Keratinocyte (primary cell): ENCODE data around the gene ALDH3B2. TPM values are rescaled to one million over a fixed set of nuclear protein-coding genes. Genes with fewer than 3 reads are reported as not detected.

Source experiments
- DNase-seq: peaks from one replicate; pipeline ENCODE4 v3.0.0-alpha.2; 2011; ENCODE audit warnings: low read depth, missing footprints, low spot score
- FAIRE-seq: peaks from 2 replicates; lab custom pipeline; 2011; peaks lifted over from hg19 to GRCh38; lab: Jason Lieb, UNC
- H2AFZ ChIP-seq: 2 replicates; pipeline ENCODE4 v1.6.0; 2012; ENCODE audit warnings: low read length, control low read depth, inconsistent platforms; ENCODE audit not compliant: control insufficient read depth
- H3K27ac ChIP-seq: 2 replicates; pipeline ENCODE4 v1.5.1; 2011; ENCODE audit warnings: low read length; ENCODE audit not compliant: control insufficient read depth, insufficient read depth
- H3K27me3 ChIP-seq: 3 replicates; pipeline ENCODE4 v1.6.0; 2011; ENCODE audit warnings: low read length; ENCODE audit not compliant: control insufficient read depth, insufficient read depth; ENCODE audit errors: extremely low read depth
- H3K36me3 ChIP-seq, 2 experiments: 2 replicates in 1 of 2; 3 replicates in 1 of 2; pipeline ENCODE4 v1.5.1; 2011; ENCODE audit warnings: low read length in 2 of 2, mild to moderate bottlenecking in 1 of 2; ENCODE audit not compliant: control insufficient read depth in 2 of 2, insufficient read depth in 2 of 2; ENCODE audit errors: extremely low read depth in 1 of 2
- H3K4me1 ChIP-seq: 3 replicates; pipeline ENCODE4 v1.5.1; 2011; ENCODE audit warnings: low read length; ENCODE audit not compliant: control insufficient read depth, insufficient read depth; ENCODE audit errors: extremely low read depth
- H3K4me2 ChIP-seq: 3 replicates; pipeline ENCODE4 v1.6.0; 2011; ENCODE audit warnings: low read depth, low read length; ENCODE audit not compliant: control insufficient read depth, insufficient read depth; ENCODE audit errors: extremely low read depth
- H3K4me3 ChIP-seq, 3 experiments: fragments of 200-600 bp in 1 of 3; sonication (generic) in 1 of 3; 2 replicates in 2 of 3; 3 replicates in 1 of 3; pipeline ENCODE4 v1.5.1; 2011 to 2016; ENCODE audit warnings: low read length in 3 of 3, mild to moderate bottlenecking in 3 of 3, control low read depth in 2 of 3, inconsistent platforms in 1 of 3, low read depth in 1 of 3, mixed read lengths in 1 of 3, mixed run types in 1 of 3, moderate library complexity in 1 of 3; ENCODE audit not compliant: control insufficient read depth in 2 of 3, insufficient read depth in 2 of 3; ENCODE audit errors: extremely low read depth in 1 of 3
- H3K79me2 ChIP-seq: 2 replicates; pipeline ENCODE4 v1.6.0; 2012; ENCODE audit warnings: low read length; ENCODE audit not compliant: control insufficient read depth, insufficient read depth
- H3K9ac ChIP-seq: 3 replicates; pipeline ENCODE4 v1.6.0; 2011; ENCODE audit warnings: low read length; ENCODE audit not compliant: control insufficient read depth, insufficient read depth; ENCODE audit errors: extremely low read depth
- H3K9me1 ChIP-seq: 3 replicates; pipeline ENCODE4 v1.6.0; 2011; ENCODE audit warnings: low read length; ENCODE audit not compliant: control insufficient read depth, insufficient read depth; ENCODE audit errors: extremely low read depth
- H3K9me3 ChIP-seq: 2 replicates; pipeline ENCODE4 v1.5.1; 2012; ENCODE audit warnings: low read depth, low read length; ENCODE audit not compliant: control insufficient read depth
- H4K20me1 ChIP-seq: 3 replicates; pipeline ENCODE4 v1.6.0; 2011; ENCODE audit warnings: low read length; ENCODE audit not compliant: control insufficient read depth, insufficient read depth; ENCODE audit errors: extremely low read depth
- CTCF ChIP-seq, 3 experiments: IDR thresholded peaks in 1 of 3; conservative IDR thresholded peaks in 1 of 3; optimal IDR thresholded peaks in 1 of 3; 2 replicates in 2 of 3; 3 replicates in 1 of 3; pipeline versions ENCODE3 to v1.5.1; 2011; ENCODE audit warnings: low read length in 3 of 3, mild to moderate bottlenecking in 3 of 3, moderate library complexity in 2 of 3, control low read depth in 1 of 3, inconsistent platforms in 1 of 3; ENCODE audit not compliant: insufficient read depth in 2 of 3; ENCODE audit errors: extremely low read depth in 1 of 3
- EZH2 ChIP-seq: IDR thresholded peaks from one replicate; pipeline ENCODE4 v1.6.1; 2012; ENCODE audit warnings: inconsistent platforms, mild to moderate bottlenecking, low read length, moderate library complexity
- dilution Hi-C: fragments of 300-500 bp; cut with MboI; formaldehyde crosslinking; loops from one replicate; pipeline ENCODE4 v1.7.0; 2020; ENCODE audit warnings: low sequenced_read_pairs; ENCODE audit not compliant: extremely low pct_ligation_motif_present
- polyA plus RNA-seq, 5 experiments: library from polyadenylated mRNA; depleted of rRNA in 3 of 5; stranded (reverse) in 3 of 5; stranded (forward) in 1 of 5; unstranded in 1 of 5; fragments of >200 nt; gene quantifications; 1 replicate in 1 of 5; 2 replicates in 3 of 5; 3 replicates in 1 of 5; pipeline versions ENCODE4 v1.2.1 to v1.2.3, GENCODE V29; 2011 to 2012; ENCODE audit warnings: missing spikeins in 2 of 5, low read depth in 1 of 5, low replicate concordance in 1 of 5

The ALDH3B2 gene
- polyA plus RNA-seq, 1 donor (not counting 4 experiments of a cell fraction or from before 2014, with no cell fraction given) = 0.67 TPM

GRCh38 chr11:67652965-67653845 lies 21.2 kb downstream of the ALDH3B2 start:
- Histone ChIP-seq H3K4me1 (peaks cover 22% of the 10 kb centered on the region), H2AFZ (no peak overlapping the region), H3K9ac (no peak overlapping the region), H3K9me1 (no peaks in the 10 kb centered on the region), H3K4me2 (no peak overlapping the region), H3K4me3 (no peak overlapping the region), H3K36me3 (no peaks in the 10 kb centered on the region), H3K9me3 (no peaks in the 10 kb centered on the region), H3K27ac (no peak overlapping the region), H3K79me2 (no peaks in the 10 kb centered on the region), H3K27me3 (no peaks in the 10 kb centered on the region), H4K20me1 (no peaks in the 10 kb centered on the region)
- TF ChIP-seq EZH2 (no peak), CTCF (optimal IDR thresholded peaks at IDR 0.05 in 1 of 3, IDR thresholded peaks at IDR 0.05 in 1 of 3, conservative IDR thresholded peaks at IDR 0.05 in 1 of 3; ENCODE audit: extremely low read depth in 1 of 3, insufficient read depth in 2 of 3, low read length in 3 of 3) (no peak)
- no peak for DNase-seq
- dilution Hi-C loops = no loop called here
- FAIRE-seq = no peak

GRCh38 chr11:67651976-67652781 lies 22.2 kb downstream of the ALDH3B2 start:
- Histone ChIP-seq H3K27ac (no peak overlapping the region), H4K20me1 (no peaks in the 10 kb centered on the region), H3K9me1 (no peaks in the 10 kb centered on the region), H3K4me1 (peaks cover 15% of the 10 kb centered on the region), H3K4me3 (no peak overlapping the region), H3K36me3 (no peaks in the 10 kb centered on the region), H3K79me2 (no peaks in the 10 kb centered on the region), H3K9me3 (no peaks in the 10 kb centered on the region), H3K4me2 (peak overlapping the region; percentile 2), H3K27me3 (no peaks in the 10 kb centered on the region), H3K9ac (no peak overlapping the region), H2AFZ (no peak overlapping the region)
- peak; percentile 67 for FAIRE-seq
- dilution Hi-C loops = no loop called here
- DNase-seq = no peak
- TF ChIP-seq EZH2 (no peak), CTCF (optimal IDR thresholded peaks at IDR 0.05 in 1 of 3, IDR thresholded peaks at IDR 0.05 in 1 of 3, conservative IDR thresholded peaks at IDR 0.05 in 1 of 3; ENCODE audit: extremely low read depth in 1 of 3, insufficient read depth in 2 of 3, low read length in 3 of 3) (no peak)
